DMS 273 (cell line): ENCODE measurements around the gene PLN.
A peak's percentile ranks its signal among the peaks of the same experiment; 100 is the strongest.

Experiments used
- DNase-seq: peaks from one replicate; lab custom pipeline; 2025; ENCODE audit not compliant: unreplicated experiment; lab: John Stamatoyannopoulos, UW

The PLN gene

GRCh38 chr6:118536478-118536877, 11.6 kb upstream of the PLN start:
- DNase-seq: no peak

- no peak for DNase-seq
Observed at GRCh38 chr6:118537574-118537973, 10.5 kb upstream of the PLN start.

GRCh38 chr6:118542184-118542952, 5.7 kb upstream of the PLN start:
- DNase-seq: no peak

- no peak for DNase-seq
Observed at GRCh38 chr6:118544105-118544504, 4.0 kb upstream of the PLN start.

- DNase-seq: no peak
Observed at GRCh38 chr6:118546164-118546879, 1.8 kb upstream of the PLN start.

- DNase-seq: no peak
Observed at GRCh38 chr6:118546880-118547218, 1.2 kb upstream of the PLN start.

- DNase-seq: no peak
Observed at GRCh38 chr6:118548613-118549012, 517 bp downstream of the PLN start.

GRCh38 chr6:118551063-118552053, 3.3 kb downstream of the PLN start:
- DNase-seq: peak; percentile 79

GRCh38 chr6:118553132-118553531, 5.0 kb downstream of the PLN start:
- DNase-seq: no peak

- no peak for DNase-seq
Observed at GRCh38 chr6:118554698-118555097, 6.6 kb downstream of the PLN start.

- no peak for DNase-seq
Observed at GRCh38 chr6:118558464-118559217, 10.5 kb downstream of the PLN start.

GRCh38 chr6:118559659-118560058, 11.6 kb downstream of the PLN start:
- no peak for DNase-seq

- DNase-seq: no peak
Observed at GRCh38 chr6:118562248-118562647, 14.2 kb downstream of the PLN start.

GRCh38 chr6:118562959-118563358, 14.9 kb downstream of the PLN start:
- no peak for DNase-seq

- peak; percentile 65 for DNase-seq
Observed at GRCh38 chr6:118565311-118565960, 17.3 kb downstream of the PLN start.

GRCh38 chr6:118567974-118568373, 19.9 kb downstream of the PLN start:
- DNase-seq: no peak

GRCh38 chr6:118569498-118569897, 21.4 kb downstream of the PLN start:
- DNase-seq: no peak

GRCh38 chr6:118571121-118571520, 23.0 kb downstream of the PLN start:
- no peak for DNase-seq

- DNase-seq: peak; percentile 62
Observed at GRCh38 chr6:118574051-118574865, 26.2 kb downstream of the PLN start.
